GM03348 (cell line): ENCODE measurements around the gene SRGN.
"Not testable (repeated sequence)": the region's sequence is repeated elsewhere in the genome, so short reads cannot be mapped to it uniquely, and the experiment has no call there.

Experiments used
- DNase-seq: peaks from one replicate; pipeline ENCODE4 v3.0.0; 2012; ENCODE audit warnings: low spot score

Gene SRGN, protein sequence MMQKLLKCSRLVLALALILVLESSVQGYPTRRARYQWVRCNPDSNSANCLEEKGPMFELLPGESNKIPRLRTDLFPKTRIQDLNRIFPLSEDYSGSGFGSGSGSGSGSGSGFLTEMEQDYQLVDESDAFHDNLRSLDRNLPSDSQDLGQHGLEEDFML

DNA sequence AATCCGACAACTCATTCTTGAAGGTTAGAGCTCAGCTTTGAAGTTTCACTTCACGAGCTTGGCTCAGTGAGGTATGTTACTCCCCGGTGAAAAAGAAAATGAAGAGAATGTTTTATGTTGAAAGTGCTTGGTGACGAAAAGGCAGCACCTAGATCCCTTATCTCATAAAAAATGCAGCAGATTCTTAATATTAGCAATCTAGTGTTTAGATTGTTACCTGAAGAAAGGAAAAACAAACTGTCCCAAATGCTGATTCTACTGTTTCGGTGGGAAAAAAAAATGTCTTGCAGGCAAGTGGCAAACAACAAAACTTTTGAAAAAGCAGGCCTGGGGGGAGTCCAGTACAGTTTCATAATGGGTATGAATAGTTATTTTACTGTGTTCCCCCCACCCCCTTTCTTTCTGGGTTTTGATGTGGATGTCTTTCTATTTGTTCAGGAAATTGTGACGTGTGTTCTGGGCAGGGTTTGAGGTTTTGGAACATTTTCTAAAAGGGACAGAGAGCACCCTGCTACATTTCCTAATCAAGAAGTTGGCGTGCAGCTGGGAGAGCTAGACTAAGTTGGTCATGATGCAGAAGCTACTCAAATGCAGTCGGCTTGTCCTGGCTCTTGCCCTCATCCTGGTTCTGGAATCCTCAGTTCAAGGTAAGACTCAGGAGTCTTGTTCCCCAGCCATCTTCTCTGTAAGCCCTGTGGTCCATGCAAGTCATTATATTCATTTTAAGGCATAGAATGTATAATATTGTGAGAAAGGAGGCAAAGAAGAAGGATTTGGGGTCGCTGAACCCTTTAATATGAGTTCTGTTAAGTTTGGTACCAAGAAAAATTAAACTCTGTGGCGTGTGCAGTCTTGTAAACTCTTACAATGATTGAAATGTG, at the start of gene SRGN:
TSS of gene SRGN (plus strand) at position 514 of the 881 bp plus-strand sequence. CDS start at position 569, 55 bp downstream.
- peak; percentile 28 for DNase-seq

DNA sequence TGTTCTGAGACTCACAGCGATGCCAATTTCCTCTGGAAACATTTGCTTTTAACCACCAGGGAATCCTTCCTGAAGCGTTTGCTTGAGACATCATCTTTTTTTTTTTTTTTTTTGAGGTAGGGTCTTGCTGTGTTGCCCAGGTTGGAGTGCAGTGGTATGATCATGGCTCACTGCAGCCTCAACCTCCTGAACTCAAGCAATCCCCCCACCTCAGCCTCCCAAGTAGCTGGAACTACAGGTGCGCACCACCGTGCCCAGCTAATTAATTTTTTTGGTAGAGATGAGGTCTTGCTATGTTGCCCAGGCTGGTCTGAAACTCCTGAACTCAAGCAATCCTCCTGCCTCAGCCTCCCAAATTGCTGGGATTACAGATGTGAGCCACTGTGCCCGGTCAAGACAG, 47.0 kb upstream of the SRGN start:
- DNase-seq: not testable (repeated sequence)

DNA sequence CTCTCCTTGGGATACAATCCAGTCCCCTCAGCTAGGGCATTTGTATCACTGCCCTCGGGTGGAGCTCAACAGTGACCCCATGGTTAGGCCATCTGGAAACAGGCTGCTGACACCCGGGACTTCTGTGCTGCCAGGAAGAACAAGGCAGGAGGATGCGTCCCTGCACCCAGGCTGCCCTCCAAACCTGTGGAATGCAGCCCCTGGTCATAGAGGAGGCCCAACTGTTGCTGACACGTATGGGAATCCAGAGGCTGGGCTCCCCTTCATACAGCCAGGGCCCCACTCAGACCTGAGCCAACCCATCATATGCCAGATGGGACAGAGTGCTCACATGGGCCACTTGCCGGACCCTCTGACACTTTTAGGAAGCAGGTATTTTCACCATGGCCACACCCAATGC, 45.5 kb upstream of the SRGN start:
- no peak for DNase-seq

DNA sequence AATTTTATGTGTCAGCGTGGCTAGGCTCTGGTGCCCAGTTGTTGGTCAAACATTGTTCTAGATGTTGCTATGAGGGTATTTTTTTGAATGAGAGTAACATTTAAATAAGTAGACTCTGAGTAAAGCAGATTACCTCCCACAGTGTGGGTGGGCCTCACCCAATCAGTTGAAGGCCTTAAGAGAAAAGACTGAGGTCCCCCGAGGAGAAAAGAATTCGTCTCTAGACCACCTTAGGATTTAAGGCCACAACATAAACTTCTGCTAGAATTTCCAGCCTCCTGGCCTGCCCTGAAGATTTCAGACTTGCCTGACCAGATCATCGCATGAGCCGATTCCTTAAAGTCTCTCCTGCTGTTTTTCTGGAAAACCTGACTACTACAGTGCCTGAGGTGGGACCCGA, 45.1 kb upstream of the SRGN start:
- no peak for DNase-seq

DNA sequence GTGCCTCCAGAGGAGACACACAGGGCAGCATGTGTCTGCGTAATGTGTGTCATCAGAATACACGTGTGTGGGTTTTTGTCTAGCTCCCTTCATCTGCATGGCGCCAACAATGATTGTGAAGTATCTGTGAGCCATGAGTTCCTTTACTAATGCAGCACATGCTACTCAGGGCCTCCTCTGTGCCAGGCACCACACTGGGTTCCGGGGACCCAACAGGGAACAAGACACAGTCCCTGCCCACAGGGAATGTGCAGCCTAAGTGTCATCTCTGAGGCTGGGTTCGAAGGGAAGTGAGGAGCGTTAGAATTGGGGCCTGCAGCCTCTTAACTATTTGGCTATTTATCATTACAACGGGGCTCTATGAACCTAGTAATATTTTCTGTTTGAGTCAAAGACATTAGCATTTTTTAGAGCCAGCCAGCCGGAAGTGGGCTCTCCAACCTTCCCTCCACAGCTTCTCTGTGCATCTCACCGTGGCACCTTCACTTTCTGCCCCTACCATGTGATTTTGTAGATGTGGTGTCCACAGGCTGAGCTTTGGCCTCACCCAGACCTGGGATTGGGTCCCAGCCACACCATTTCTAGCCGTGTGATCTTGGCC, 43.9 kb upstream of the SRGN start:
- DNase-seq: no peak

DNA sequence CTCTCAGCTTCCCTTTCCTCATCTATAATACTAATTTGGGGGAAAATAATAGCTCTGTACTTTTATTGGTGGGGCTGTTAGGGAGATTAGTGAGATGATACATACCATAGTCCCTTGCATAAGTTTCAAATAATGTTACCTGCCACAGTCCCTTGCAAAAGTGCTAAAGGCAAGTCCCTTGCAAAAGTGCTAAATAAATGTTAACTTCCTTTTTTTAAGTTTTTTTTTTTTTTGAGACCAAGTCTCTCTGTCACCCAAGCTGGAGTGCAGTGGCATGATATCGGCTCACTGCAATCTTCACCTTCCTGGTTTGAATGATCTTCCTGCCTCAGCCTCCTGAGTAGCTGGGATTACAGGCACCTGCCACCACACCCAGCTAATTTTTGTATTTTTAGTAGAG, 43.4 kb upstream of the SRGN start:
- DNase-seq: no peak

DNA sequence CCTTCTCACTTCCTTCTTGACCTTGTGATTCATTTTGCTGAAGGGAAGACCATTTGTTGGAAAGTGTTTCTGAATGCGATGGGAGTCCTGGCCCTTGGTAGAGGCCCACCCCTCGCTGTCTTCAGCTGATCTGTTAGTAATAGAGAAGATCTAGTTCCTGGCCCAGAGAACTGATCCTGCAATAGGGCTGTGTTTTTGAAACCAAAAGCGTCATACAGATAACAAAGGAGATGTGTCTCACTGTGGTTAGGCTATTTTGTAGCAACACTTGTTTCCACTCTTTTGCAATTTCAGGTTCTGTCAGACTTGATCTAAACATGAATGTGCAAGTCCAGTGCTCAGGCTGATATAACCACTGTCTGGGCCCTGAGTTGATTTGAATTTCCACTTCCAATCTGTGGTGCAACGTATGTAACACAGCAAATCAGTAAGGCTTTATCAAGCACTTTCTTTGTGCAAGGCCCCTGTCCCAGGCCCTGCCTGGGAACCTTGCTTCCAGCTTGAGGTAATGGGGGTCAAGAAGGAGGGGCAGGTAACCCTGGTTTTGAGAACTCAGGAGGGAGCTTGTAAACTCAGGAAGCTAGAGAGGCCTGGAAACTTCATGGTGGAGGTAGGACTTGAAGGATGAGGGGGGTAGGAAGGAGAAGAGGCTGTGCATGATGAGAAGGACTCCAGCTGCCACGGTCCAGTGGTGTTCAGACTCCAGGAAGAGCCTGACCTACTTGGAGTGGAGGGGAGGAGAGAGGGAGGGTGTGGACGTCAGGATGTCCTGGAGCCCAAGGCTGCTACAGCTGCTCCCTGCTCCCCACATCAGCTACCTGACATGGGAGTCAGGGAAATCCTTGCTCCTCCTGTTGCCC, 42.2 kb upstream of the SRGN start:
- DNase-seq: no peak

DNA sequence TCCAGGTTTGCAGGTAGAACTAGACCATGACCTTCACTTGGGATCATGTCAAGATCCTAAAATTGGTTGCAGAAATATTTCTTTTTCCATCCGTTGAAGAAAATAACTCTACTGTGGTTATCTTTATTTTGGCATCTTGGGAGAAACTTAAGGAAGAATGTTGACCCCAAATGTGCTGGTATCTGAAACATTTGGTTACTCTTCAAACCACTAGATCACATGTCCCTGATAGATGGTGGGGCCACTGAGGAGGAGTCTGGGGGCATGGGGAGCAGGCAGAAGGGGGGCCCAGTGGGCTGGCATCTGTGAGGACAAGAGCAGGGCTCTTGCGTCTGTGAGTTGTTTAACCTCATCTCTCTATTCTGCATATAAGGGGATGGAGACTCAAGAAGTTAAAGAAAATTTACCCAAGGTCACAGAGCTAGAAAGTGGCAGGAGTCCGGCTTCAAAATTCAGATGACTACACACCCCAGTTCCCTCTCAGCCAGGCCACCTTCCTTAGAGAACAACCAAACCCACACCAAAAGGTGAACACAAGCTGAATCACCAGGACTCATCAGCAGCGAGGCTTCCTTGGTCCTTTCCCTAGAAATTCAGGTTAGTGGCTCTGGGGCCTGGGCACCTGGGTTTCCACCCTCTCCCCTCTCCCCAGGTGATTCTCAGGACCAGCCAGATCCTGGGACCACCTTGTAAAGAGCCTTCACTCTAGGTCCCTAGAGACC, 40.6 kb upstream of the SRGN start:
- DNase-seq: no peak

DNA sequence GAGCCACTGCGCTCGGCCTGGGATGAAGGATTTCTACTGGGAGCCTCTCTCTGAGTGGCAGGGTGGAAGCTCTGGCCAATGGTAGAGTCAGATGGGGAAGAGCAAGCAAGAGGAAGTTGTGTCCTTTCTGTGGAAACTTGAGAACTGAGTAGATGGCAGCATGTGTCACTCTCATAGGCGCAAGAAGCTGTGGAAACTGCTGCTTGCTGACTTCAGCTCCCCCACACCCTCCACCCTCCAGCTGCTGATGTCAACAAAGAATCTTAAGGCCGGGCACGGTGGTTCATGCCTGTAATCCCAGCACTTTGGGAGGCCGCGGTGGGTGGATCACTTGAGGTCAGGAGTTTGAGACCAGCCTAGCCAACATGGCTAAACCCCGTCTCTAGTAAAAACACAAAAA, 39.8 kb upstream of the SRGN start:
- DNase-seq: peak; percentile 33

DNA sequence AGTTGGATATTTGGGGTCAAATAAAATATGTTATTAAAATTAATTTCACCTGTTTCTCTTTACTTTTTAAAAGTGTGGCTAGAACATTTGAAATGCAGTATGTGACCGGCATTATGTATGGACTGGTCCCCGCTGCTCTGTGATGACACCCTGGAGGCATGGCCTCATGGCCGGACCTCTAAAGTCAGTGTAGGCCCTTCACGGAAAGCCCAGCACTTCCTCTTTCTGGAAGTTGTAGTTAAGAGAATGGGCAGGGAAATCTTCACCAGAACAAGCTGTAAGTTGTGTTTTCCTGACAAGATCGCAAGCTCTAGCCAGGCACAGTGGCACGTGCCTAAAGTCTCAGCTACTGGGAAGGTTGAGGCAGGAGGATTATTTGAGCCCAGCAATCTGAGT, 38.3 kb upstream of the SRGN start:
- DNase-seq: no peak

DNA sequence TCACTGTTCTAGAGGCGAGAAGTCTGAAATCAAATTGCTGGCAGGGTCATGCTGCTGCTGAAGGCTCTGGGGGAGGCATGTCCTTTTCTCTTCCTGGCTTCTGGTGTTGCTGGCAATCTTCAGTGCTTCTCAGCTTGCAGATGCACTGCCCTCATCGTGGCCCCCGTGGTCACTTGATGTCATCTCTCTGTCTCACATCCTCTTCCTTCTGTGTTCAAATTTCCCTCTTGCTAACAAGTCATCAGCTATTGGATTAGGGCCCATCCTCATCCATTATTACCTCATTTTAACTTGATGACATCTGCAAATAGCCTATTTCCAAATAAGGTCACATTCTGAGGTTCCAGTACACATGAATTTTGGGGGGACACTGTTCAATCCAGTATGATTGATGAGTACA, 36.6 kb upstream of the SRGN start:
- DNase-seq: no peak

DNA sequence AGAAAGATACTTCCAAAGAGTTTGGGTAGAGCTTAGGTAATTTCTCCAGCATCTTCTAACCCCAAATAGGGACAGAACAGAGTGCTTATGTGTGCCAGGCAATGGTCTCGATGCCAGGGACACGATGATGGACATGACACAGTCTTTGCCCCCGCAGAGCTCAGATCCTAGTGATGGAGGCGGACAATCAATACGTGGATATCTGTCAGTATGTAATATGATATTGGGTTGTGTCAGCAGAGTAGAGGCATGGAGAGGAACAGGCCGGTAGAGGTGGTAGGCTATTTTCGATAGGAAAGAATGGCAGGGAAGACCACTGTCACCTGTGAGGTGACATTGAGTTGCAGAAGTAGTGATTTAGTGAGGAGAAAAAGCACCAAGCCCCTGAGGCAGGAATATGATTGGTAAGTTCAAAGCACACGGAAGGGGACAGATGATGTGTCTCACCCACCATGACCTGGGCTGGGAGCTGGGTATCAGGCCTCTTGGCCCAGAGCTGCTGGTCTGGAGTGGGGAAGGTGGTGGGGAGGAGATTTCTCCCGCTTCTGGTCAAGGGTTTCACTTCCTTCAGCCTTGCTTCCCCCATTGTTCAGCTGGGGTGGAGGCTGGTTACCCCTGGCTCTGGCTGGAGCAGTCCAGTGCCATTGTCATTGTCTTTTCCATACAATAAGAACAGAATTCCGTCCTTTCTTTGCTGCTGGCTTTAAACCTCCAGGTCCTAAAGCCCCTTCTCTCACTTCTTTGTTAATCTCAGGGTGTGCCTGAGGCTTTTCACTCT, 36.0 kb upstream of the SRGN start:
- no peak for DNase-seq

DNA sequence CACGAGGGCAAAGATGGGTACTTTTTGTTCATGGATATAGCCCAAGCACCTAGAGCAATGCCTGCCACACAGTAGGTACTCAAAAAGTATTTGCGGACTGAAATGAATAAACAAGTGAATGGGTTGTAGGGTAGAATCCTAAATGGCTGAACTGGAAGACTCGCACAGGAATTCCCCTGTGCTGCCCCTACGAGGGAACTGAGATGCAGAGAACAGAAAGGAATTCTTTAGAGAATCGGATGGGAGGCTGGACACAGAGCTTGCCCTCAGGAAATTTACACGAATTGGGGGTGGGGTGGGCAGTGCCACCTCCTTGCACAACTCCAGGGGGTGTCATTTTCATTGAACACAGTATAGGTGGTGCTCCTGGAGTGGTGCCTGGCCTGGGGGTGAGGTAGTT, 35.2 kb upstream of the SRGN start:
- no peak for DNase-seq

DNA sequence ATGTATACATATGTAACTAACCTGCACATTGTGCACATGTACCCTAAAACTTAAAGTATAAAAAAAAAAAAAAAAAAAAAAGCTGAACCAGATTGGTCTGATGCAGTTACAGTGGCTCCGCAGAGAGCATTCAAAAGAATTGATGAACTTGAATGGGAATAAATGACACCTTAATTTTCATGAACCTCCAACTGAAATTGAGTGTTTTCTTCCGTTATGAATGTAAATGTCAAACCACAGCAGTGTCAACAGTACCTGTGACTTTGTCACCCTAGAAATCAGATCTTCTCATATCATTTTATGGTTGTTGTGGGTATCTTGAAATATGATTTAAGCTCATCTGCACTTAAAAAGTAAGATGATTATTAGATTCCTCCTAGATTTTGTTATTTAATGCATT, 32.7 kb upstream of the SRGN start:
- no peak for DNase-seq

DNA sequence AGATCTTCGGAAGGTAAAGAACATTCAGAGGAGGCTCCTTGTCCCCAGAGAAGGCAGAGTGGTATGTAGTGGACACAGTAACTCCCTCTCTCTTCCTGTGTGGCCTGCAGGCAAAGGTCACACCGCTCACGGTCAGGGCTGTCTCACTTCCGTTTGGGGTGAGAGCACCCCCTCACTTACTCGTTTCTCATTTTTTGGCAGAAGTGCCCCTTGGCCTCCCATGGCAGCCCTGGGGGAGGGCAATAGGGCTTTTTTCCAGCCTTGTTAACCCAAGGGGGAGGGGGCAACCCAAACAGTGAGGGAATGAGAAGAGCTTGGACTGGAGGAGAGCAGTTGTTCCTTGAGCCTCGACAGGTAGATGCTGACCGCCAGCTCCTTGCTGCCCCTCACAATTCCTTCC, 31.8 kb upstream of the SRGN start:
- no peak for DNase-seq

DNA sequence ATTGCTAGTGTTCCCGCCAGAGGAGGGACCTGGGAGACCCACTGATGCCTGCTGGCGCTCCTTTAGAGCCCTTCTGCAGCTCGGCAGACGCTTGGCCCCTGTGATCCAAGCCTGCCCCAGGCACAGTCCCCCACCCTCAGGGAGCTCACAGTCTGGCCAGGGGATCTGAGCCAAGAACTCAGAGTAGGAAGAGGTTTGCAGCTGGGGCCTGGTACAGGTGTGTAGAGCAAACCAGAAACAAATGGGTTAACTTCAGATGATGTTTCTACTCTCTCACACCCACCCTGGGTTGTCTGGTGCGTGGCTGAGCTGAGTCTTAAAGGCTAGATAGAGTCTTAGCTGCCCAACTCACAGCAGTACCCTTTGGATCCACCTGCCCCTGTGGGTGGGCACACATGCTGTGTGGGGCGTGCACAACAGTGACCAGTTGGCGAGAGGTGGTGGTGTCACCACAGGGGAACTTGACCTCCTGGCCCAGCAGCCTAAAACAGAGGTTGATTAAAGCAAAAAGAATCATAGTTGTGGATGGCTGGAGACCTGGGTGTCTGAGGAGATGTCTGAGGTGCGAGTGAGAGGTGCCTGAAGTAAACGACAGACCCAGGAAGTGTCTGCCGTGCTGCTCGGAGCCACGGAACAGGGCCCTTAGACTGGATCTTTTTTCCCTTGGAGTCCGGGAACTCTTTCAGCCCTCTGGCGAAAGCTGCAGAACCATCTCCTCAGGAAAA, 31.2 kb upstream of the SRGN start:
- no peak for DNase-seq

DNA sequence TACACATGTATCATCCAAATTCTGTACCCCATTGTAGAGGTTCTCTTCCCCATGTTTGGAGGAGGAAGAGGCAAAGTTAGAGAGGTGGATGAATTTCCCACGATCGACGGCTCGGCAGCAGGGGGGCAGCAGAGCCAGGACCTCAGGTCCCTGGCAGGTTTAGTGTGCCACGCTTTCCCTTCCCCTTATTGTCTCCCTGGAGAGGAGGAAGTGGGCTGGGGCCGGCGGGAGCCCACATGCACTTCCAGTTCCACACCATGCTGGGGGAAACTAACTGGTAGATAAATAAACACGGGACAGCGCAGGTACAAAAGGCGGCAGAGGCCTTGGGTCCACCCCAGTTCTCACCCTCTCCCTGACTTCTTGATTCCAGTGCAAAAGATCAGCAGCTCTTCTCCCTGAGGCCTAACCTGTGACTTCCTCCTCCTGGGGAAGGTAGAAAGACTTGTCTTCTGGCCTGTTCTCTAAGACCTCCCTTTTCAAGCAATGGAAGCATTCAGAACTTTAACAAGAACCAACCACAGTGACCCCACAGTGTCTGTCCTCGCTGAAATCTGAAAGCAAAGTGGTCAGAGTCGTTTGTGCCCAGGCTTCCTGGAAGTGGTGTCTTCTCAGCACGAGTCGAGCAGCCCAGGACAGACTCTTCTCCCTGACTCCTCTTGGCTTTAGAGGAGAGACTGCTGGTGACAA, 30.5 kb upstream of the SRGN start:
- no peak for DNase-seq

DNA sequence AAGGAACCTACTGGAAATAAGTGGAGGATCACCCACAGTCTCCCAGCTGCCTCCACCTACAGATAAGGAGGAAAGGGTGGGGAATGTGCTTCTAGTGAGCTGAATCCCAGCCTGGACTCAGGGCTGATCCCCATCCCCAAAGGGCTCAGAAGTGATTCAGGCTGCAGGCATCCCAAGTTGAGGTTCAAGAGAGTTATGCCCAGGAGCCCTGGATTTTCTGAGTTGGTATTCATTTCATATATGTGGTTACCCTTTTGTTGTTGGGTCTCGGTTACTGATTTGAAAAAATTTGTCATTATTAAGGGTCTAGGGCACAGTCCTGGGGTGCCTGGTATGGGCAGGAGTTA, 30.0 kb upstream of the SRGN start:
- peak; percentile 51 for DNase-seq

DNA sequence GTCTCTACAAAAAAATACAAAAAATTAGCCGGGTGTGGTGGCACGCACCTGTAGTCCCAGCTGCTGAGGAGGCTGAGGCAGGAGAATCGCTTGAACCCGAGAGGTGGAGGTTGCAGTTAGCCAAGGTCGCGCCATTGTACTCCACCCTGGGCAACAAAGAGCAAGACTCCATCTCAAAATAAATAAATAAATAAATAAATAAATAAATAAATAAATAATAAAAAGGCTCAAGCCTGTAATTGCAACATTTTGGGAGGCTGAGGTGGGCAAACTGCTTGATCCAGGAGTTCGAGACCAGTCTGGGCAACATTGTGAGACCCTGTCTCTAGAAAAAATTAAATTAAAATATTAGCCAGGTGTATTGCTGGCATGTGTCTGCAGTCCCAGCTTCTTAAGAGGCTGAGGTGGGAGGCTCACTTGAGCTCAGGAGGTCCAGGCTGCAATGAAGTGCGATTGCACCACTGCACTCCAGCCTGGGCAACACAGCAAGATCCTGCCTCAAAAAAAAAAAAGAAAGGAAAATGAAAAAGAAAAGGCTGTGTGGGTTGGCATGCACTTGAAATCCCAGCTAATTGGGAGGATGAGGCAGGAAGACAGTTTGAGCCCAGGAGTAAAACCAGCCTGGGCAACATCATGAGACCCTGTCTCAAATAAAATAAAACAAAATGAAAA, 27.6 kb upstream of the SRGN start:
- no peak for DNase-seq
